ENCODE measurements around the gene BRF1.
A peak's percentile ranks its signal among the peaks of the same experiment; 100 is the strongest.

GRCh38 chr14:105334383-105335230 lies 33.8 kb upstream of the BRF1 start:
- TF ChIP-seq MBNL3 (CRISPR knock-in tag; conservative IDR thresholded peaks at IDR 0.05) (no peak), CTCF (CRISPR knock-in tag; IDR thresholded peaks at IDR 0.05) (peak; percentile 37), HOXA7 (CRISPR knock-in tag; IDR thresholded peaks at IDR 0.05) (no peak), POLR2A (IDR thresholded peaks at IDR 0.05; ENCODE audit: insufficient read depth in 1 of 2, low read depth in 2 of 2, low read length in 2 of 2) (no peak), RFXAP (CRISPR knock-in tag; IDR thresholded peaks at IDR 0.05; ENCODE audit: borderline replicate concordance) (no peak), HCFC1 (IDR thresholded peaks at IDR 0.05; ENCODE audit: low read depth, low read length) (no peak)
- TF ChIP-seq, protein P1, sequence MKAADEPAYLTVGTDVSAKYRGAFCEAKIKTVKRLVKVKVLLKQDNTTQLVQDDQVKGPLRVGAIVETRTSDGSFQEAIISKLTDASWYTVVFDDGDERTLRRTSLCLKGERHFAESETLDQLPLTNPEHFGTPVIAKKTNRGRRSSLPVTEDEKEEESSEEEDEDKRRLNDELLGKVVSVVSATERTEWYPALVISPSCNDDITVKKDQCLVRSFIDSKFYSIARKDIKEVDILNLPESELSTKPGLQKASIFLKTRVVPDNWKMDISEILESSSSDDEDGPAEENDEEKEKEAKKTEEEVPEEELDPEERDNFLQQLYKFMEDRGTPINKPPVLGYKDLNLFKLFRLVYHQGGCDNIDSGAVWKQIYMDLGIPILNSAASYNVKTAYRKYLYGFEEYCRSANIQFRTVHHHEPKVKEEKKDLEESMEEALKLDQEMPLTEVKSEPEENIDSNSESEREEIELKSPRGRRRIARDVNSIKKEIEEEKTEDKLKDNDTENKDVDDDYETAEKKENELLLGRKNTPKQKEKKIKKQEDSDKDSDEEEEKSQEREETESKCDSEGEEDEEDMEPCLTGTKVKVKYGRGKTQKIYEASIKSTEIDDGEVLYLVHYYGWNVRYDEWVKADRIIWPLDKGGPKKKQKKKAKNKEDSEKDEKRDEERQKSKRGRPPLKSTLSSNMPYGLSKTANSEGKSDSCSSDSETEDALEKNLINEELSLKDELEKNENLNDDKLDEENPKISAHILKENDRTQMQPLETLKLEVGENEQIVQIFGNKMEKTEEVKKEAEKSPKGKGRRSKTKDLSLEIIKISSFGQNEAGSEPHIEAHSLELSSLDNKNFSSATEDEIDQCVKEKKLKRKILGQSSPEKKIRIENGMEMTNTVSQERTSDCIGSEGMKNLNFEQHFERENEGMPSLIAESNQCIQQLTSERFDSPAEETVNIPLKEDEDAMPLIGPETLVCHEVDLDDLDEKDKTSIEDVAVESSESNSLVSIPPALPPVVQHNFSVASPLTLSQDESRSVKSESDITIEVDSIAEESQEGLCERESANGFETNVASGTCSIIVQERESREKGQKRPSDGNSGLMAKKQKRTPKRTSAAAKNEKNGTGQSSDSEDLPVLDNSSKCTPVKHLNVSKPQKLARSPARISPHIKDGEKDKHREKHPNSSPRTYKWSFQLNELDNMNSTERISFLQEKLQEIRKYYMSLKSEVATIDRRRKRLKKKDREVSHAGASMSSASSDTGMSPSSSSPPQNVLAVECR (CRISPR knock-in tag; IDR thresholded peaks at IDR 0.05; ENCODE audit: borderline replicate concordance), result no peak

All from HepG2 (cell line).